ENCODE data around the gene DPM3.
"Not testable (repeated sequence)": the region's sequence is repeated elsewhere in the genome, so short reads cannot be mapped to it uniquely, and the experiment has no call there.

Gene DPM3

DNA sequence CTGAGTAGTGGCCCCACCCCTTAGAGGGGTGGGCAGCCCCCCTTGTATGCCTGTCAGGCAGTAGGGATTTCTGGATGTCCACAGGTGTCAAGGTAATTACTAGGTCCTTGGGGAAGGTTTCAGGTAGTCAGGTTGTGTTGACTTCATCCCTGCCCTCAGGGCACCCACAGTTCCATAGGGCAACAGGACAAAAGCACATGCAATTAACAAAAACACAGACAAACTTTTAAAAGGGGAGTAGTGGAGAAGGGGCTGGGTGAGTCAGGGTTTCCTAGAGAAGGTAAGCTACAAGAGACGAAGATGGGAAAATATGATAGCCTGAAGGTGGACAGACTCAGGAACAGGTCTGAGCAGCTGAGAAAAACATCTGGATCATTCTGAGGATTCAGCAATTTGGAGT, 18.7 kb upstream of the DPM3 start:
- DNase-seq (ENCODE audit: extremely low spot score): no peak
- TF ChIP-seq CTCF (IDR thresholded peaks at IDR 0.05; ENCODE audit: control extremely low read depth, extremely low read depth, low read depth, missing control alignments): no peak
- ChIA-PET CTCF (interaction anchor here (0.9 kb wide), 1 partner anchor 67 kb away, joined by 3 read pairs; no protein-coding TSS in a partner anchor), POLR2A (no interaction called here)

DNA sequence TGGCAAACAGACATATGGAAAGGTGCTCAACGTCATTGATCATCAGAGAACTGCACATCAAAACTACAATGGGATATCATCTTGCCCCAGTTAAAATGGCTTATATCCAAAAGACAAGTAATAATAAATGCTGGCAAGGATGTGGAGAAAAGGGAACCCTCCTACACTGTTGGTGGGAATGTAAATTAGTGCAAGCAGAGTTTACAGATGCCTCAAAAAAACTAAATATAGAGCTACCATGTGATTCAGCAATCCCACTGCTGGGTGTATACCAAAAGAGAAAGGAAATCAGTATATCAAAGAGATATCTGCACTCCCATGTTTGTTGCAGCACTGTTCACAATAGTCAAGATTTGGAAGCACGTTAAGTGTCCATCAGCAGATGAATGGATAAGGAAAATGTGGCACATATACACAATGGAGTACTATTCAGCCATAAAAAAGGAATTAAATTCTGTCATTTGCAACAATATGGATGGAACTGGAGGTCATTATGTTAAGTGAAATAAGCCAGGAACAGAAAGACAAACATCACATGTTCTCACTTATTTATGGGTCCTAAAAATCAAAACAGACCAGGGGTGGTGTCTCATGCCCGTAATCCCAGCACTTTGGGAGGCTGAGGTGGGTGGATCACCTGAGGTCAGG, 15.8 kb upstream of the DPM3 start:
- DNase-seq (ENCODE audit: extremely low spot score); POLR2A ChIA-PET: not testable (repeated sequence)
- CTCF ChIA-PET: interaction anchor here (1.0 to 3.2 kb wide), 4 partner anchors 11 to 65 kb away, joined by 3 to 13 read pairs (median 8); partner anchors contain the start of gene KRTCAP2

DNA sequence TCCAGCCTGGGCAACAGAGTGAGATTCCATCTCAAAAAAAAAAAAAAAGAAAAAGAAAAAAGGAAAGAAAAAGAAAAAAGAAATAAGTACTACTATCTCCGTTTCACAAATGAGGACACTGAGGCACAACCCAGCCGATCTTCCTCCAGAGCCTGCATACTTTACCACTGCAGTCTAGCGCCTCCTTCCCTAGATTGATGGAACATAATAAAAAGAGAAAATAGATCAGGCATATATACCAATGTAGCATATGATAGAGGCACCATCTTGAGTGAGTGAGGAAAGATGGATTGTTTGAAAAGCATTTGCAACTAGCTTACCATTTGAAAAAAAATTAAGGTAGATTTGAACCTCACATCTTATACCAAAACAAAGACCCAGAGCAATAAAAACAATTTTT, 5.2 kb upstream of the DPM3 start:
- POLR2A ChIA-PET: no interaction called here
- CTCF ChIA-PET: interaction anchor here (1.2 to 3.6 kb wide), 8 partner anchors 8 to 60 kb away, joined by 3 to 24 read pairs (median 8); partner anchors contain the start of gene KRTCAP2
- no peak for TF ChIP-seq CTCF (IDR thresholded peaks at IDR 0.05; ENCODE audit: control extremely low read depth, extremely low read depth, low read depth, missing control alignments)
- no peak for DNase-seq (ENCODE audit: extremely low spot score)

GRCh38 chr1:155141749-155142148, 1.4 kb upstream of the DPM3 start:
- TF ChIP-seq CTCF (IDR thresholded peaks at IDR 0.05; ENCODE audit: control extremely low read depth, extremely low read depth, low read depth, missing control alignments): no peak
- no peak for DNase-seq (ENCODE audit: extremely low spot score)
- POLR2A ChIA-PET: no interaction called here
- CTCF ChIA-PET: interaction anchor here (1.1 to 2.1 kb wide), 4 partner anchors 27 to 56 kb away, joined by 3 to 9 read pairs (median 5); partner anchors contain the start of gene KRTCAP2

DNA sequence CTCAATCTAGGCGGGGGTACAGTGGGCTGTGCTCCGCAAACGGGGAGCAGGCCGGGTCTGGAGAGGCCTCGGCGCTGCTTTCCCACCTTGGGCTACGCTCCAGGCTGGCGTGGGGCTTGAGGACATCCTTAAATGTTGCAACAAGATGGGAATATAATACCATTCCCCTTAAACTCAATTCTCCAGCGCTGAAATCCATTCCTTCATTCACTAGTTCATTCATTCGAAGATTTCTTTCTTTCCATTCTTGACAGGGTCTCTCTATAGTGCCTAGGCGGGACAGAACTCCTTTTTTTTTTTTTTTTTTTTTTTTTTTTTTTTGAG, 261 bp upstream of the DPM3 start:
- ChIA-PET CTCF (interaction anchor here (1.0 to 1.1 kb wide), 2 partner anchors 27 to 56 kb away, joined by 4 to 6 read pairs; no protein-coding TSS in a partner anchor), POLR2A (interaction anchor here (1.0 kb wide), 1 partner anchor 32 kb away, joined by 3 read pairs; the partner anchor contains the start of gene KRTCAP2)

DNA sequence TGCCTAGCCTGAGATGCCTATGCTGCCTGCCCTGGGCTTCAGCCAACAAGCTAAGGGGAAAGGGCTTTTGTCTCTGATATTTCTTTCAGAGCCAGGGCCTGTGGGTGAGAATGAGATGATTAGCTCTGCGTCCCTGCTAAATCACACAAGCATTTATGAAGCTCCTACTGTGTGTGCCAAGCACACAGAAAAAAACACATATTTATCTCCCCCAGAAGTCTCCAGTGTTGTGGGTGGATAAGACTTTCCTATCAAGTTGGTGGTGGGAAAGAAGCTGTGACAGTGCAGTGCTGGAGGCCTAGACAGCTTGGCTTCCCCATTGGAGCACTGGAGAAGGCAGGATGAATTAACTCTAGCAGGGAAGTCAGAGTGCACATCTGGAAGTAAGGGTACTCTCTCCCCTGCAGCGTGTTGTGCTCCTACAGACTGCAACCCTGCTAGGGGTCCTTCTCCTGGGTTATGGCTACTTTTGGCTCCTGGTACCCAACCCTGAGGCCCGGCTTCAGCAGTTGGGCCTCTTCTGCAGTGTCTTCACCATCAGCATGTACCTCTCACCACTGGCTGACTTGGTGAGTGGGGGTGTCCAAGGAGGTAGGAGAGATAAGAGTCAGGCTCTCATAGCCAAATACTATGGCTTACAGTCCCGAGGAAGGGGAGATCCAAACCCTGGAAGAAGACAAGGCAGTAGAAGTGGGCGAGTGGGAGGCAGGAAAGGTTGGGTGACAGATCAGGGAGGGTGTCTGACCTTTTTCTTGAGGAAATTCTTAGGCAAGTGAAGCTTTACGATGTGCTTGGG, 3.0 kb downstream of the DPM3 start:
- ChIA-PET POLR2A (no interaction called here), CTCF (interaction anchor here (0.9 to 5.1 kb wide), 8 partner anchors 9 to 56 kb away, joined by 3 to 27 read pairs (median 6); partner anchors contain the start of genes KRTCAP2 and TRIM46)
- no peak for DNase-seq (ENCODE audit: extremely low spot score)
- TF ChIP-seq CTCF (IDR thresholded peaks at IDR 0.05; ENCODE audit: control extremely low read depth, extremely low read depth, low read depth, missing control alignments): no peak

More for the DNA sequence above, 261 bp upstream of the DPM3 start:
- no peak for TF ChIP-seq CTCF (IDR thresholded peaks at IDR 0.05; ENCODE audit: control extremely low read depth, extremely low read depth, low read depth, missing control alignments)
- DNase-seq (ENCODE audit: extremely low spot score): no peak

Data from GM10248 (cell line).